HTERT RPE-1 (cell line): ENCODE results near the gene SOHLH2.

ENCODE experiments used
- in situ Hi-C: fragments of 300-500 bp; cut with MboI; formaldehyde crosslinking; loops from 4 replicates; pipeline ENCODE4 v1.14.3; 2020; ENCODE audit warnings: low sequenced_read_pairs

The SOHLH2 gene

GRCh38 chr13:36133950-36134626 lies 80.3 kb downstream of the SOHLH2 start:
- in situ Hi-C loops, result no loop called here

- in situ Hi-C loops, result no loop called here
These were observed 82.0 kb downstream of the SOHLH2 start for GRCh38 chr13:36132376-36132775.

- in situ Hi-C loops, result no loop called here
These were observed 82.4 kb downstream of the SOHLH2 start for GRCh38 chr13:36131931-36132297.

- in situ Hi-C loops, result no loop called here
These were observed 83.0 kb downstream of the SOHLH2 start, which contains the start of gene DCLK1 for GRCh38 chr13:36131222-36131930. DCLK1 (minus strand) TSS chr13:36131382.

- in situ Hi-C loops, result no loop called here
These were observed 83.7 kb downstream of the SOHLH2 start for GRCh38 chr13:36130552-36131221.

- in situ Hi-C loops, result no loop called here
These were observed 84.2 kb downstream of the SOHLH2 start for GRCh38 chr13:36130193-36130551.

- in situ Hi-C loops, result no loop called here
These were observed 84.8 kb downstream of the SOHLH2 start for GRCh38 chr13:36129539-36129938.

GRCh38 chr13:36126491-36126890 lies 87.9 kb downstream of the SOHLH2 start:
- in situ Hi-C loops, result no loop called here

- in situ Hi-C loops, result no loop called here
These were observed 88.5 kb downstream of the SOHLH2 start for GRCh38 chr13:36125841-36126240.

- in situ Hi-C loops, result no loop called here
These were observed 90.0 kb downstream of the SOHLH2 start for GRCh38 chr13:36124236-36124822.
